Testis (tissue), 2 donors: ENCODE measurements around the gene DCLK1.

Experiments
- POLR2A ChIP-seq: fragments of 450-650 bp; IDR thresholded peaks from one replicate; pipeline ENCODE4 v1.6.1; 2017; ENCODE audit warnings: antibody characterized with exemption, mild to moderate bottlenecking, moderate library complexity
- TF ChIP-seq, protein P1 (sequence below), 3 experiments: fragments of 450-650 bp in 2 of 3; fragments of 200-600 bp in 1 of 3; sonication (generic) in 1 of 3; IDR thresholded peaks; one replicate each; pipeline ENCODE4 v1.5.1; 2016 to 2019; ENCODE audit warnings: antibody characterized with exemption in 3 of 3, mild to moderate bottlenecking in 2 of 3, moderate library complexity in 1 of 3

- TF ChIP-seq, protein P1, sequence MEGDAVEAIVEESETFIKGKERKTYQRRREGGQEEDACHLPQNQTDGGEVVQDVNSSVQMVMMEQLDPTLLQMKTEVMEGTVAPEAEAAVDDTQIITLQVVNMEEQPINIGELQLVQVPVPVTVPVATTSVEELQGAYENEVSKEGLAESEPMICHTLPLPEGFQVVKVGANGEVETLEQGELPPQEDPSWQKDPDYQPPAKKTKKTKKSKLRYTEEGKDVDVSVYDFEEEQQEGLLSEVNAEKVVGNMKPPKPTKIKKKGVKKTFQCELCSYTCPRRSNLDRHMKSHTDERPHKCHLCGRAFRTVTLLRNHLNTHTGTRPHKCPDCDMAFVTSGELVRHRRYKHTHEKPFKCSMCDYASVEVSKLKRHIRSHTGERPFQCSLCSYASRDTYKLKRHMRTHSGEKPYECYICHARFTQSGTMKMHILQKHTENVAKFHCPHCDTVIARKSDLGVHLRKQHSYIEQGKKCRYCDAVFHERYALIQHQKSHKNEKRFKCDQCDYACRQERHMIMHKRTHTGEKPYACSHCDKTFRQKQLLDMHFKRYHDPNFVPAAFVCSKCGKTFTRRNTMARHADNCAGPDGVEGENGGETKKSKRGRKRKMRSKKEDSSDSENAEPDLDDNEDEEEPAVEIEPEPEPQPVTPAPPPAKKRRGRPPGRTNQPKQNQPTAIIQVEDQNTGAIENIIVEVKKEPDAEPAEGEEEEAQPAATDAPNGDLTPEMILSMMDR (IDR thresholded peaks at IDR 0.05): no peak
- no peak for TF ChIP-seq POLR2A
Observed at GRCh38 chr13:35766663-35767062, 364.5 kb downstream of the DCLK1 start.
